OCI-LY1 (cell line): ENCODE measurements around the gene FAM228A.

ENCODE experiments used
- H2AFZ ChIP-seq: fragments of 200-600 bp; sonication (generic), shearing (Covaris generic); 2 replicates; pipeline ENCODE4 v1.6.0; 2014; ENCODE audit warnings: antibody characterized with exemption, mild to moderate bottlenecking, low read length
- H3F3A ChIP-seq: fragments of 200-600 bp; sonication (generic), shearing (Covaris generic); 2 replicates; pipeline ENCODE4 v1.6.0; 2014; ENCODE audit warnings: mild to moderate bottlenecking, antibody characterized with exemption, low read length, moderate library complexity; ENCODE audit not compliant: insufficient read depth
- H3K27ac ChIP-seq: fragments of 200-600 bp; sonication (generic); 2 replicates; pipeline ENCODE4 v1.5.1; 2014; ENCODE audit warnings: low read length, mixed run types, mild to moderate bottlenecking, low read depth; ENCODE audit not compliant: poor library complexity, severe bottlenecking
- H3K27me3 ChIP-seq: fragments of 200-600 bp; sonication (generic); 2 replicates; pipeline ENCODE4 v1.6.0; 2014; ENCODE audit warnings: antibody characterized with exemption, mild to moderate bottlenecking, low read length, moderate library complexity; ENCODE audit not compliant: insufficient read depth
- H3K36me3 ChIP-seq: fragments of 200-600 bp; sonication (generic); 2 replicates; pipeline ENCODE4 v1.6.1; 2014; ENCODE audit warnings: mild to moderate bottlenecking, antibody characterized with exemption, low read length, moderate library complexity, mixed read lengths; ENCODE audit not compliant: insufficient read depth
- H3K4me1 ChIP-seq: fragments of 200-600 bp; sonication (generic); 2 replicates; pipeline ENCODE4 v1.5.1; 2014; ENCODE audit warnings: mild to moderate bottlenecking, low read length, moderate library complexity; ENCODE audit not compliant: insufficient read depth, severe bottlenecking
- H3K4me2 ChIP-seq: fragments of 200-600 bp; sonication (generic), shearing (Covaris generic); 2 replicates; pipeline ENCODE4 v1.6.1; 2014; ENCODE audit warnings: low read length
- H3K4me3 ChIP-seq: fragments of 200-600 bp; sonication (generic); 2 replicates; pipeline ENCODE4 v1.5.1; 2014; ENCODE audit warnings: low read length, low read depth, mild to moderate bottlenecking, mixed read lengths; ENCODE audit not compliant: poor library complexity, severe bottlenecking
- H3K79me2 ChIP-seq: fragments of 200-600 bp; shearing (Covaris generic); 2 replicates; pipeline ENCODE4 v1.6.1; 2016; ENCODE audit warnings: mixed run types, low read length, mixed read lengths; ENCODE audit not compliant: insufficient read depth
- H3K9ac ChIP-seq: fragments of 200-600 bp; sonication (generic), shearing (Covaris generic); 2 replicates; pipeline ENCODE4 v1.6.1; 2014; ENCODE audit warnings: mild to moderate bottlenecking, low read length, mixed read lengths
- H3K9me2 ChIP-seq: fragments of 200-600 bp; sonication (generic), shearing (Covaris generic); 2 replicates; pipeline ENCODE4 v1.6.1; 2014; ENCODE audit warnings: low read depth, mild to moderate bottlenecking, low read length, mixed read lengths
- H3K9me3 ChIP-seq: fragments of 200-600 bp; shearing (Covaris generic); 2 replicates; pipeline ENCODE4 v1.6.1; 2014; ENCODE audit warnings: low read length, mixed read lengths
- H4K20me1 ChIP-seq: fragments of 200-600 bp; sonication (generic), shearing (Covaris generic); 2 replicates; pipeline ENCODE4 v1.6.0; 2016; ENCODE audit warnings: mild to moderate bottlenecking, low read length; ENCODE audit not compliant: insufficient read depth
- CTCF ChIP-seq: fragments of 200-600 bp; sonication (generic), shearing (Covaris generic); IDR thresholded peaks from 2 replicates; pipeline ENCODE4 v1.5.1; 2017; ENCODE audit warnings: mild to moderate bottlenecking, antibody characterized with exemption, low read length, moderate library complexity, mixed read lengths
- EZH2 ChIP-seq: fragments of 200-600 bp; sonication (generic), shearing (Covaris generic); IDR thresholded peaks from 2 replicates; pipeline ENCODE4 v1.8.0; 2017; ENCODE audit warnings: borderline replicate concordance, mixed run types, mild to moderate bottlenecking, antibody characterized with exemption, low read length, moderate library complexity, mixed read lengths

Gene FAM228A

GRCh38 chr2:24208490-24208889, 33.6 kb downstream of the FAM228A start:
- H3K4me2 ChIP-seq = no peak overlapping the region
- H3K9ac ChIP-seq = no peak overlapping the region
- no peaks in the 10 kb centered on the region for H3K9me3 ChIP-seq
- H3F3A ChIP-seq = no peaks in the 10 kb centered on the region
- H2AFZ ChIP-seq = no peak overlapping the region
- no peaks in the 10 kb centered on the region for H3K4me1 ChIP-seq
- no peak overlapping the region for H3K27ac ChIP-seq
- H3K79me2 ChIP-seq = no peaks in the 10 kb centered on the region
- H3K36me3 ChIP-seq = peaks cover 83% of the 10 kb centered on the region
- TF ChIP-seq CTCF (no peak), EZH2 (no peak)
- no peaks in the 10 kb centered on the region for H4K20me1 ChIP-seq
- H3K27me3 ChIP-seq = no peaks in the 10 kb centered on the region
- no peak overlapping the region for H3K4me3 ChIP-seq
- no peaks in the 10 kb centered on the region for H3K9me2 ChIP-seq

GRCh38 chr2:24209389-24210105, 34.7 kb downstream of the FAM228A start:
- Histone ChIP-seq H3K4me3 (no peak overlapping the region), H3K79me2 (no peaks in the 10 kb centered on the region), H3K9me3 (no peaks in the 10 kb centered on the region), H3K9me2 (no peaks in the 10 kb centered on the region), H3F3A (no peaks in the 10 kb centered on the region), H3K27me3 (no peaks in the 10 kb centered on the region), H2AFZ (no peak overlapping the region), H3K36me3 (peaks cover 75% of the 10 kb centered on the region), H4K20me1 (no peaks in the 10 kb centered on the region), H3K9ac (no peak overlapping the region), H3K27ac (no peak overlapping the region), H3K4me2 (no peak overlapping the region), H3K4me1 (no peaks in the 10 kb centered on the region)
- TF ChIP-seq CTCF (no peak), EZH2 (no peak)

GRCh38 chr2:24210106-24210455, 35.2 kb downstream of the FAM228A start:
- TF ChIP-seq EZH2 (no peak), CTCF (no peak)
- no peak overlapping the region for H2AFZ ChIP-seq
- no peaks in the 10 kb centered on the region for H3F3A ChIP-seq
- H4K20me1 ChIP-seq = no peaks in the 10 kb centered on the region
- no peaks in the 10 kb centered on the region for H3K4me1 ChIP-seq
- H3K36me3 ChIP-seq = peaks cover 75% of the 10 kb centered on the region
- H3K4me3 ChIP-seq = no peak overlapping the region
- H3K9me2 ChIP-seq = no peaks in the 10 kb centered on the region
- H3K4me2 ChIP-seq = no peak overlapping the region
- no peaks in the 10 kb centered on the region for H3K79me2 ChIP-seq
- no peaks in the 10 kb centered on the region for H3K27me3 ChIP-seq
- H3K27ac ChIP-seq = no peak overlapping the region
- H3K9ac ChIP-seq = no peak overlapping the region
- H3K9me3 ChIP-seq = no peaks in the 10 kb centered on the region
